Stimulated activated CD8-positive, alpha-beta memory T cell treated with anti-CD3 and anti-CD28 coated beads, Interleukin-15, amount 100 ng/mL, for 1 hour (primary cell): ENCODE data around the gene TNFSF13B.
"Not testable (repeated sequence)": the region's sequence is repeated elsewhere in the genome, so short reads cannot be mapped to it uniquely, and the experiment has no call there.

Experiments
- DNase-seq: peaks from one replicate; pipeline ENCODE4 v3.0.0-alpha.2; 2020; ENCODE audit warnings: low read depth

The TNFSF13B gene

DNA sequence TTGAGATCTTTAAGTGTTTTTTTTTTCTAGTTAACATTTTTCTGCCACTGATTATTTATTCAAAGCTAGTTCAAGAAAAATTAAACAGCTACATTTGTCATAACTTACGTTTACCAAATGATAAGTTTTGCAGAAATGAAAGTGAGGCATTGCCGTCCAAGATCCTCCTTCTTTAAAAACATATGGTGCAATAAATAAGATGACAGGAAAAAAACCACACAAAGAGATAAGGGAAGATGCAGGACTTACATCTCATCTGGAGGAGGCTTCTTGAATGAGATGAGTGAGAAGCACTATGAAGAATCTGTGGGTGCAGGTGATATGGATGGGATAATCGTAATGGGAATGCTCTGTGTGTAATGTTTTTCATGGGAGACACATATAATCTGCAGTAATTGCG lies 12.4 kb downstream of the TNFSF13B start:
- DNase-seq = no peak

DNA sequence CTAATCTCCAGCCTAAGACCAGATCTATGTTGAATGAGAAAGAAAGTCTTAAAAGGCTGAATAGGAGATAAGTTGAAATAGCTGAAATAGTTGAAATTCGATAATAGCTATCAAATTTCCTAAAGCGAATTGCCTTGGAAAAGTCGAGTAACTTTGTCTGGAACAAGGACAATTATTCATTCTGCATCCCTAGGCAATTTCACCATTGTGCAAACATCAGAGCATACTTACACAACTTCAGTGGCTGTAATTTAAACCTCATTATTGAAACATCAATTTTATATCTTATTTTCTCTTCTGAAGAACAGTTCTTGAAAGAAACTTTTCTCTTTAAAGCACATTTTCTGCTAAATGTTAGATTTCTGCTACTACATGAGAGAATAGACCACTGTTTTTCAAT lies 13.6 kb downstream of the TNFSF13B start:
- no peak for DNase-seq

DNA sequence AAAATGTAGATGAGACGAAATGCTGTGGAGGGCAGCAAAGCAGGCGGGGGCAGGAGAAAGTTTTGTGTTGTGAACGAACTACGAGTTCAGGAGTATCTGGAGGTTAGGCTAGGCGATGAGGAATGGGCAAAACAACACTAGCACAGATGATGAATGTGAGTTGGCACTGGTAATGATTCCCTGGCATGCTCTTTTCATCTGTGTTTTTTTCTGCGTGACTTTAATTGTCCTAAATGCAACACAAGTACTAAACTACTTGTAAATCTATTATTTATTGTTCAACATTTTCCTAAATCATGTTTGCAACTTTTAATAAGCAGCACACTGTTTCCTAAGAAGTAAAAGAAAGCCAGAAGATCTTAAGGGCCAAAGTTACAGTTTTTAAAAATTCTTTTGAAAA lies 19.2 kb downstream of the TNFSF13B start:
- no peak for DNase-seq

DNA sequence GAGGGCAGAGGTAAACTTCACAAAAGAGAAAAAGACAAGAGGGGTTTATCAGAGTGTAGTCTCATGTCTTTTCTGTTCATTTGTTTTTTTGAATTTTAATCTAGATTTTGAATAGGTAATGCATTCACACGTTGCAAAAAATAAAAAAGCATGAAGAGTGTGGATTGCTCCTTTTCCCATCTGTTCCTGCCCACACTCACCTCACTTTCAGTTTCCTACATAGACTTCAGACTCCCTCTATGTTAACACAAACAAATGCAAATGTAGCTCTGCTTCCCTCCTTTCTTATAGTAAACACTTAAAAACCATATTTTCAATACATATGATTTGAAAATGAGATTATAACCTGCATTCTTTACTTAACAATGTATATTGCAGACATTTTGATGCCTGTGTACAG lies 20.3 kb downstream of the TNFSF13B start:
- no peak for DNase-seq

DNA sequence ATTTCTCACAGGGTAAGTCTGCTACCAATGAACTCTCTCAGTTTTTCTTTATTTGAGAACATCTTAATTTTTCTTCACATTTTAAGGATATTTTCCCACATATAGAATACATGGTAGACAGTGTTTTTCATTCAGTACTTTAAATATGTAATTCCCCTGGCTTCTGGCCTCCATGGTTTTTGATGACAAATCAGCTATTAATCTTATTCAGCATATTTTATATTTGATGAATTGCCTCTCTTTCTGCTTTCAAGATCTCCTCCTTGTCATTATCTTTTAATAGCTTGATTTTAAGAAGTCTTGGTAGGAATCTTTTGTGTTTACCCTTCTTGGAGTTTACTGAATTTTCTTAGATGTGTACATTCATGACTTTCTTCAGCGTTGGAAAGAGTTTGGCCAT lies 27.6 kb downstream of the TNFSF13B start:
- no peak for DNase-seq

DNA sequence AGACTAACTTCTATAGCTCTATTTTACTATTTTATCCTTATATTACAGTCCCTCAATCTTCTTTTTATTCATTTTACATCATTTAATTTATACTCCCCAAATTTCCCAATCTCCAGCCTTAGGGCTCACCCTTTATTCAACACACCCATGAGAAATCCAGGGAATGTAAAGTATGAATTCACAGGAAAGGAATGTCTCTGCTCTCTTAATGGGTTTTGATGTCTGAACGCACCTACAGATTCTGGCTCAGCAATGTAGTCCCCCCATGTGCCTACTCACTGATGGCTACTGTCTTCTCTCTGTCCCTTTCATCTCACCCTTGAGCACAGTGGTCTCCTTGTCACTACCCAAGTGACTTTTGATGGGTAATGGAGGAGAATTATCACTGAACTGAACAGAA lies 32.8 kb downstream of the TNFSF13B start:
- DNase-seq = no peak

DNA sequence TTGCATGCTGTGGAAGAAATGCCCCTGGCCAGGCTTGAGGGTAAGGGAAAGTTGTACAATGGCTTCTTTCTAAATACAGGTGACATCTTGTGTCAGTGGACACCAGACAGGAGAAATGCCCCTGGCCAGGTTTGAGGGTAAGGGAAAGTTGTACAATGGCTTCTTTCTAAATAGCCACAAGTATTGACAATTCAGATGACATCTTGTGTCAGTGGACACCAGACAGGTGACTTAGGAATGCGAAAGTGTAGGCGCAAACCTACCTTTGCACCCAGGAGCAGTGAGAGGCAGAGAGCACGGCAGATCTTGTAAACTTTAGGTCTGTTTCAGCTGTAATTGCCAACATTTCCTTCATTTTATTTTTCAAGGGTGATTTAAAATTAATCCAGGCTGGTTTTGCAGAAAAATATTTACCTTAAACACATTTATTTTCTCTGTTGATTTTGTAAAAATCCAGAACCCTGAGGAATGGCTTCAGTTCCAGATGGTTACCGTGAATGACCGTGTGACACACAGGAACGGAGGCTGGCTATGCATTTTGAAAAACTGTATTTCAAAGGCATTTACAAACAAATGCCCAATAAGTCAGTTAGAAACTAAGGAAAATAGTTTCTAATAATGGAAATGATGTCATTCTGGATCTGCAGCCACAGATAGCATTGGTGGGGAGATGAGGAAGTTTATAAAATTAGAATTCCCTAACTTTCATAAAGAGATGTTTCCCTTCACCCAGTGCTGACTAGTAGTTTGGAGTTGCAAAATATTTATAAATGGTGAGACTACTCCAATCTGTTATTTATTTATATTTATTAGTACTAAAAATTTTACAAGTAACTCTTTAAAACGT lies 34.9 kb downstream of the TNFSF13B start:
- DNase-seq = no peak

DNA sequence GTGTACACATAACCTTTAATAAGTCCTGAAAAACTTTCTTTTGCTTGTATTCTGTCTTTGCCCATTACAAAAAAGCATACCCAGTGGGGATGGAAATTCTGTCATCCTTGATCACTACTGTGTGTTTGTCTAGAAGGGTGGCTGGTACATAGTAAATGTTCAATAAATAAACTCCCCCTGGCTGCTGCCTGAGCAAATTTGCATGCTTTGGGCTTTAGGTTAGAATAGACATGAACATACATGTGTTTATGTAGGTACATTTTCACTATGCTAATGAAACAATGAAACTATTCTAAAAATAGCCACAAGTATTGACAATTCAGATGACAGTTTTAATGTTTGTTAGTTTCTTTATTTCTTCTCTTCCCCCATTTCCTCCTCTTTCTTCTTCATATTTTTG lies 36.1 kb downstream of the TNFSF13B start:
- no peak for DNase-seq

DNA sequence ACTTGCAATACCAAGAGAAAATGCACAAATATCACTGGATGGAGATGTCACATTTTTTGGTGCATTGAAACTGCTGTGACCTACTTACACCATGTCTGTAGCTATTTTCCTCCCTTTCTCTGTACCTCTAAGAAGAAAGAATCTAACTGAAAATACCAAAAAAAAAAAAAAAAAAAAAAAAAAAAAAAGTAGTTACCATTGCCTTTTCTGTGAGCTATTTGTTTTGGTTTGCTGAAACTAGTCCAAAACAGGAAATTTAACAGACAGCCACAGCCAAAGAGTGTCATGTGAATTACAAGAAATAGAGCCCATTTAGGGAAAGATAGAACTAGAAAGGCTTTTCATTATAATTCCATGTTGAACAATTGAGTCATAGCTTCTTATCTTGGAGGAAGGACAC lies 37.3 kb downstream of the TNFSF13B start:
- DNase-seq = no peak

DNA sequence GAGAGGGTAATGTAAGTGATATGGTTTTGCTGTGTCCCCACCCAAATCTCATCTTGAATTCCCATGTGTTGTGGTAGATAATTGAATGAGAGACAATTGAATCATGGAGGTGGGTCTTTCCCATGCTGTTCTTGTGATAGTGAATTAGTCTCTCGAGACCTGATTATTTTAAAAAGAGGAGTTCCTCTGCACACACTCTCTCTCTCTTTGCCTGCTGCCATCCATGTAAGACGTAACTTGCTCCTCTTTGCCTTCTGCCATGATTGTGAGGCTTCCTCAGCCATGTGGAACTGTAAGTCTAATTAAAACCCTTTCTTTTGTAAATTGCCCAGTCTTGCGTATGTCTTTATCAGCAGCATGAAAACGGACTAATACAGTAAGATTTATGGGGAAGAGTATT lies 42.1 kb downstream of the TNFSF13B start:
- DNase-seq = not testable (repeated sequence)

DNA sequence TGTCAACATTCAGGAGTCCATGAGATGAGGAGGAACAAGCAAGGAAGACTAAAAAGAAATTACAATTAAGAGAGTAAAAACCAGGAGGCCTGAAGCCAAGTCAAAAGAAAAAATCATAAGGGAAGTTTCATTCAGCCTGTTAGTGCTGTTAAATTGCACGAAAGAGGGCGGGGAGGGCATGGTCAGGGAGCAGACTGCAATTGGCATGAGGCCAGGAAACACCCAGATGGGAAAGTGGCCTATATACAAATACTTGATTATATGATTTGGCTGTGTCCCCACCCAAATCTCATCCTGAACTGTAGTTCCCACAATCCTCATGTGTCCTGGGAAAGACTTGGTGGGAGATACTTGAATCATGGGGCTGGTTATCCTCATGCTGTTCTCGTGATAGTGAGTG lies 43.9 kb downstream of the TNFSF13B start:
- no peak for DNase-seq

DNA sequence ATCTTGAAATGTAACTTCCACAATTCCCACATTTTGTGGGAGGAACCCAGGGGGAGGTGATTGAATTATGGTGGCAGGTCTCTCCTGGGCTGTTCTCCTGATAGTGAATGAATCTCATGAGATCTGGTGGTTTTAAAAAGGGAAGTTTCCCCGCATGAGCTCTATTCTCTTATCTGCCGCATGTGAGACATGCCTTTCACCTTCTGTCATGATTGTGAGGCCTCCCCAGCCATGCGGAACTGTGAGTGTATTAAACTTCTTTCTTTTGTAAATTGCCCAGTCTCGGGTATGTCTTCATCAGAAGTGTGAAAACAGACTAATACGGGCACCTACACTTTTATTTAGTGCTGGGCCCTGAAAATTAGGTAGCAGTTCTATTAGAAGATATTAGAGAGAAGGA lies 45.8 kb downstream of the TNFSF13B start:
- no peak for DNase-seq

DNA sequence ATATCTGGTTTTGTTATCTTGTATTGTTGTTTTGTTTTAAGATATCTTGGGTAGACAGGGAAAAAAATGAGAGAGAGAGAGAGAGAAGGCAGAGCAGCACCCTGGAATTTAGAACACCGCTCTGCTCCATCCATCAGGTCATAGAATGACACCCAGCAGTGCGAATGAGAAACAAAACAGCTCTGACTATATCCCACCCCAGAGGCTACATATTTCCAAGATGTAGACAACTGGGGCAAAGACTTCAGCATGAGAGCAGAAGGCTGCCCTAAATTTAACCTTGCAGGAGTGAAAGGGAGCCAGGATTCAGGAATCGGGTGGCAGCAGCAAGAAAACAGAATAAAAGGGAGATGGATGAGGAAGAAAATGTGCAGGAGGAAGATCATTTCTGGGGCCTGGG lies 46.5 kb downstream of the TNFSF13B start:
- no peak for DNase-seq

DNA sequence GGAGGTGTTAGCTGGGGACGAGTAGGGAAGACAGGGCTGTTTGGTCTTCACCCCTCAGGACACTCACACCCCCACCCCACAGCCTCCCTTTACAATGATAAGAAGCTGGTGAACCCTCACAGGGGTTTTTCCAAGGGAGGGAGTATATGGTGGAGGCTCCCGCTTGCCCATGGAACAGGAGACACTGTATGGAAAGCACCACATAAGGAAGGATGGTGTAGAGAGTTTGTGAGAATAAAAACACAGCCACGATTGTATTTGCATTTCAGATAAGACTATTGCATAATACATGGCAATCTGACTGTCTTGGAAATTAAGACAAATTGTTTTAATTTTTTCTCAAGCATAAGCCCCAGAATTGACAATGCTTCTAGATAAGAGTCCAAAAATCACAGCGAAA lies 46.9 kb downstream of the TNFSF13B start:
- no peak for DNase-seq

DNA sequence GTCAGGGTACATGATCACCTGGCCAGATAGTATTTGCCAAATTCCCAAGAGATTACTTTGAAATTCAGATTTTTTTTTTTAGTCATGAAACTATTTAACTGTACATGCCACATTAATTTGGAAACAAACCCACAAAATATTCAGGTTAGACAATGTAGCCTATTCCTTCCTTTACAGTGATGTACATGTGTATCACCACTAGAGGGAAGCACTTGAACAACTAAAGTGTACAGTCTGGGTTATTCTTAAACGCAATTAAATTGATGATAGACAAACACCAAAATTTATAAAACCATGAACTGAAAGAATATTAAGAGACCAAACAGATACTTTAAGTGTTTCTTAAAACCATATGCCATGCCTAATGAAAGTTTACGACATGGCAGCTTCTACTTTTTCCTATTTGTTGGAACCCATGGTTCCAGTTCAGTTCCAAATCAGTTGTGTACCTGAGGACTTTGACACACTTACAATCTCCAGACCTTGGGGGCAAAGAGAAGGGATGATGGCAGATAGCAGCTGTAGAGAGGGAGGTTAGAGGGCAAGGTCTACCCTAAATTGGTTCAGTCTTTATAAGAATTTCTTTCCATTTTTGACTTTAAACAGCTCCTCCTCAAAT lies 52.8 kb downstream of the TNFSF13B start:
- DNase-seq = no peak

DNA sequence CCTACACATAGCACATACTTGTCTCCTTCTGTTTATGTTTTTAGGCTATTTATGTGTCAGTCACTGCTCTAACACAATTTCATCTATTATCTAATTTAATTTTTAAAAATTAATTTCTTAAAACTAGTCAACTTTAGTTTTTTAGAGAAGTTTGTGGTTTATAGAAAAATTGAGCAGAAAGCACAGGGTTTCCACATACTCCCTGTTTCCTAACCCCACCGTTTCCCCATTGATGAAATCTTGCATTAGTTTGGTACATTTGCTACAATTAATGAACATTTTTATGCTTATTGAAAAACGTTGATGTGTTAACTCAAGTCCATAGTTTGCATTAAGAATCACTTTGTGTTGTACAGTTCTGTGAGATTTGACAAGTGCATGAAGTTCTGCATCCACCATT lies 53.5 kb downstream of the TNFSF13B start:
- DNase-seq = no peak

DNA sequence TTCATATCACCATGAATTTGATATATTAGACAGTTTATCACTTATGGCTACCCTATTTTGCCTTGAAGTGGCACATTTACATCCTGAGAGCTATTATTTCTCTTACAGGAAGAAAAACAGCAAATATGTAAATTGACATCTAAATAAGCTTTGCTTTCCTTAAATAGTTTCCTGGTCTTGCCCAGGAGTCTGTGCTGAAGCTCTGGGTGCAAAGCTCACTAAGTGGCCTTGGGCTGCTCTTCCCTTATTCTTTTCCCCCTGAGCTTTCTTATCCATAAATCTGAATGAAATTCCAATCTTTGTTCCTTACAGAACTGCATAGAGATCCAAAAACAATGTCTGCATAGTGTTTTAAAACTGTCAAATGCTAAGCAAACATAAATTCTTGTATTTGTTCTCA lies 56.3 kb downstream of the TNFSF13B start:
- DNase-seq = no peak

DNA sequence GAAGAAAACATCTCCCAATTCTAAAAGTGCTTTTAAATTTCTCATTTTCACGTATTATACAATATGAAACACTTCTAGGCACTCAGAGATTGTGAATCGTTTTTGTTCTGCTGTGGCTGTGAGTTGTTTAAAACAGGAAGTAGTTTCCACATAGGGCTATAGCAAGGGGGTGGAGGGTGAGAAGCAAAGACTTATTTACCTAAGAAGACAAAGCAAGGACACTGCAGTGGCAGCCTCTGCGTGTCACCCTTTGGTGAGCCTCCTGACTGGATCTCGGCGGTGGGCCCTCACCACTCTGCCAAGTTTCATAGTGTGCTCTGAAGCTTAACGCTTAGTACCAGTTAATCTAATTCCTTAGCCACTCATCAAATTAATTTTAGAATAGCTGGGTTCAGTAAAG lies 56.8 kb downstream of the TNFSF13B start:
- no peak for DNase-seq

DNA sequence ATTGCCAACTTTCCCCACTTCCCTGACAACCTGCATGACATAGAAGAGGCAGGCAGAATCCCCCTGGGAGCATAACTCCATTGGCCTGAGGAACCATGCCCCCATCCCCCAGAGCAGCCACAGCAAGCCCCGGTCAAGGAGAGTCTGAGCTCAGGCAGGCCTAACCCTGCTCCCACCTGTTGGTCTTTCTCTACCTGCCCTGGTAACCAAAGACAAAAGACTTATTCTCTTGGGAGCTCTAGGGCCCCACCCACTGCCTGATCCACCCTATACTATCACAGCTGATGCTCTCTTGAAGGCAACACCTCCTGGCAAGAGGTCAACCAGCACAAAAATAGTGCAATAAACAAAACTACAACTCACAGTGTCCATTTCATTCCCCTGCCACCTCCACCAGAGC lies 59.3 kb downstream of the TNFSF13B start:
- DNase-seq = no peak

DNA sequence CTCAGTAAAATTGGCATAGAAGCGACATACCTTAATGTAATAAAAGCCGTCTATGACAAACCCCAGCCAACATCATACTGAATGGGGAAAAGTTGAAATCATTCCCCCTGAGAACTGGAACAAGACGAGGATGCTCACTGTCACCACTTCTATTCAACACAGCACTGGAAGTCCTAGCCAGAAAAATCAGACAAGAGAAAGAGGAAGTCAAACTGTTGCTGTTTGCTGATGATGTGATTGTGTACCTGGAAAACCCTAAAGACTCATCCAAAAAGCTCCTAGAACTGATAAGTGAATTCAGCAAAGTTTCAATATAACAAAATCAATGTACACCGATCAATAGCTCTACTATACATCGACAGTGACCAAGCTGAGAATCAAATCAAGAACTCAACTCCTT lies 63.3 kb downstream of the TNFSF13B start:
- DNase-seq = no peak

DNA sequence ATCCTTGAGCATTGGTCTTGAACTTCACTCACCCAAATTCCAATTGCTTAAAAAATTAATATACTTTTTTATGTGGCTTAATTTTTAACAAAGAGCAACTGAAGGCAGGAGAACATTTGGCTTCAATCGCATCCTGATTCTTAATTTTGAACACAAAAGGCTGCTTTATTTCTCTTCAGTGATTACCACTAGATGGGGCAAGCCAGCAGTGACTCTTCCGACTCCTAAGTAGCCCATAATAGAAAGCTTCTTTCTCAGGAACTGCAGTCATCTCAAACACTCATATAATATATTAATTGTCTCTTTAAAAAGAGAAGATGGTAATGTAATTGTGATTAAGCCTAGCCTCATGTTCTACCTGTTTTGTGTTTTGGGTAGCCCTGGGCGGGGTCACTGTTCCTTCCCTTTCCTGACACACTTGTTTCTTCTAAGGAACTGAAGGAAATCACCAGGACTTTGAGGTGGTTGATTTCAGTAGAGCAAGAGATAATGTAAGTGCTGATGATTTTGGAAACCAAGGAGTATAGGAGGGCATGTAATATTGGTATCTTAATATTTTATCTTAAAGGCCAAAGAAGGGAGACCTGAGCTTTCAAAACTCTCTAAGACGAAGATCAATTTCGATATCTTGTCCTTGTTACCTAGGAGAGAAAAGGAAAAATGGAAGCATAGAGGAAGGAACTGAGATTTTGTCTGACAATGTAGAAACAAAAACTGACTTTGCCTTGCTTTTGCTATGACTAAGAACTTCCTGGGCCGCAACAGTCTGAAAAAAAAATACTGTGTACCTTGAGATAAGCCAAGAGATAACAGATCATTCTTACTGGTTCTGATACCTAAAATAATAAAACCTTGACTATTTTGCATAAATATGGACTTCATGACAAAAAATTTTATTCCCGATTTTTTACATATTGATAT lies 73.1 kb downstream of the TNFSF13B start:
- DNase-seq = no peak

DNA sequence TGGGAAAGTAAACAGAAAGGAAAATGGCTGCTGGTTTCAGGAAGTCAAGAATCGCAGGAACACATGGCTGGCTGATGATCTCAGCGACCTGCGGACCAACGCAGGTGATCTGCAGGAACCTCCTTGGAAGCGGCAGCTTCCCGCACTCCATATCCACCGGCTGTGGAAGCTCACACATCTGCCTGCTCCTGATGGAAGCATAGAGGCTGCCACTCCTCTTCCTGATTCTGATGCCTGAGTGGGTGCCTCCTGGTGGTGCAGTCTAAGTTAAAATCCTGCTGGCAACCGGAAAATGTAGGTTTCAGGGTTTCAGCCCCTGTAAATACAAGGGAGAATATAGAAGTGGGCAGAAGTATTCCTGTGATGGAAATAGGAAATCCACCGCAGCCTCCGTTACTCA lies 75.5 kb downstream of the TNFSF13B start:
- DNase-seq = no peak

DNA sequence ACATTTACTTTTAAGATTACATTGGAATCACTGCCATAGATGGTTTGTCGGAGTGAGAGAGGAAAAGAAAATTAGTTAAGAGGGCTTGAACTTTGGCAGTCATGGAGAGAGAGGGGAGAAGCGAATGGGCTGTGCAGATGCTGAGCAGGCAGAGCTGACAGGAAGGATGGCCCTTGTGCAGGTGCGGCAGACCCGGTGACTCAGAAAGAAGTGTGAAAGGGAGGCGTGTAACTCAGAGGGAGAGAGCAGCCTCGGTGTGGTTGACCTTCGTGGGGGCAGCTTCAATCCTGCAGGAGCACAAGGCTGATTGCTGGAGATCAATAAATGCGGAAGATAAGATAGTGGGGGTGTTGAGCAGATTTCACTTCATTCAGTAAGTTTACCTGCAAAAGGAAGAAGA lies 76.9 kb downstream of the TNFSF13B start:
- no peak for DNase-seq
